Stimulated activated CD4-positive, alpha-beta T cell treated with anti-CD3 and anti-CD28 coated beads, Interleukin-15, amount 100 ng/mL, for 1 hour (primary cell): ENCODE measurements around the gene DOCK6.
A peak's percentile ranks its signal among the peaks of the same experiment; 100 is the strongest.

Experiments
- DNase-seq, 2 donors: peaks; one replicate each; pipeline ENCODE4 v3.0.0-alpha.2; 2020; ENCODE audit warnings: low read depth in 1 of 2, low spot score in 1 of 2

The DOCK6 gene

GRCh38 chr19:11227195-11227886, 35.0 kb downstream of the DOCK6 start:
- no peak for DNase-seq

- no peak for DNase-seq
These were observed 35.6 kb downstream of the DOCK6 start for GRCh38 chr19:11226716-11227166.

GRCh38 chr19:11225815-11226214, 36.5 kb downstream of the DOCK6 start:
- no peak for DNase-seq

GRCh38 chr19:11225172-11225571, 37.2 kb downstream of the DOCK6 start:
- no peak for DNase-seq

DNA sequence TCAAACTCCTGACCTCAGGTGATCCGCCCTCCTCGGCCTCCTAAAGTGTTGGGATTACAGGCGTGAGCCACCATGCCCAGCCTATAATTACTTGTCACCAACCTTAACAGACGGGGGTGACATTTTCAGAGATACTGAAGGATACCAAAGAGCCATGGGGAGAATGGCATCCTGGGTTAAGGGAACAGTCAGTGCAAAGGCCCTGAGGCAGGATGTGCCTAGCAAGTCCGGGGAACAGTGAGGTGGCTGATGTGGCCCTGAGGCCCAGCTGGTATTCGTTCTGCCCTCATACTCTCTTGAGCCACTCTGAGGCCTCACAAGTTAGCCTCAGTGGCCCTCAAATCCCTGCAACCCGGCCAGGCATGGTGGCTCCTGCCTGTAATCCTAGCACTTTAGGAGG, 37.9 kb downstream of the DOCK6 start:
- DNase-seq: no peak

GRCh38 chr19:11223200-11223599, 39.1 kb downstream of the DOCK6 start:
- DNase-seq: no peak

GRCh38 chr19:11221082-11221598, 41.2 kb downstream of the DOCK6 start:
- no peak for DNase-seq

GRCh38 chr19:11214387-11214786, 47.9 kb downstream of the DOCK6 start:
- no peak for DNase-seq

GRCh38 chr19:11210656-11210928, 51.7 kb downstream of the DOCK6 start:
- DNase-seq: no peak

GRCh38 chr19:11209839-11210655, 52.3 kb downstream of the DOCK6 start:
- no peak for DNase-seq

DNA sequence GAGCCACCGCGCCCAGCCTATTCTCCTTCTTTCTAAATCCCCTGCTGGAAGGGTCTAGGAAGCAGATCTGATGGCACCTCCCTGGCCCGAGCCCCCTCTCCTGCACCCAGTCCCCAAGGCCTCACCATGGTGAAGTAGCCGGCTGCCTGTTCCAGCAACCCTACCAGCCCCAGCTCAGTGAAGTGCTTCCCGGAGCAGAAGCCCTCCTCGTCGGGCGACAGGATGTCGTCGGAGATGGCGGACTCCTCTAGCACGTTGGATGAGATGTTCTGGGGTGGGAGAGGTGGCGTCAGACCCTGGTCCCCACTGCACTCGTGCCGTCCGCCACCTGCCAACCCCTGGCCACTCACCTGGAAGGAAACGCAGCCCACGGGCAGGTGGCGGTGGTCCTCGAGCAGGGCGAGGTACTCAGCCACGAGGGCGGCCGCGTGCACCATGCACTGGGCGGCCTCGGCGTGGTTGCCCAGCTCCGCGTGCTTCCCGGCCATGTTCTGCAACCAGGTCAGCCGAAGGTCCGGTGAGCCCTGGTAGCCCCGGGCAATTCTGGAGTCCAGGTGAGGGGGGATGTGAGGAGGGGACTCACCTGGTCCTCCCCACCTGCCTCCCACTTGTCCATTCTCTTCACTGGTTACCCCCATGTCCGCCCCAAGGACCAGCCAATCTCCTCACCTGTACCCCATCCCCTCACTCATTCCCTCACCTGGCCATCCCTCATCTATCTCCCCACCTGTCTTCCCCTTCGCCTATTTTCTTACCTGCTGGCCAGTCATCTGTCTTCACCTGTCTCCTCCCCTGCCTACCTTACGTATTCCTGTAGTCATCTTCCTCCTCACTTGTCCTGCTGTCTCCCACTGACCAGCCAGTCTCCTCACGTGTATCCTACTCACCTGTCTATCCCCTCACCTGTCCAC, 53.5 kb downstream of the DOCK6 start:
- no peak for DNase-seq

DNA sequence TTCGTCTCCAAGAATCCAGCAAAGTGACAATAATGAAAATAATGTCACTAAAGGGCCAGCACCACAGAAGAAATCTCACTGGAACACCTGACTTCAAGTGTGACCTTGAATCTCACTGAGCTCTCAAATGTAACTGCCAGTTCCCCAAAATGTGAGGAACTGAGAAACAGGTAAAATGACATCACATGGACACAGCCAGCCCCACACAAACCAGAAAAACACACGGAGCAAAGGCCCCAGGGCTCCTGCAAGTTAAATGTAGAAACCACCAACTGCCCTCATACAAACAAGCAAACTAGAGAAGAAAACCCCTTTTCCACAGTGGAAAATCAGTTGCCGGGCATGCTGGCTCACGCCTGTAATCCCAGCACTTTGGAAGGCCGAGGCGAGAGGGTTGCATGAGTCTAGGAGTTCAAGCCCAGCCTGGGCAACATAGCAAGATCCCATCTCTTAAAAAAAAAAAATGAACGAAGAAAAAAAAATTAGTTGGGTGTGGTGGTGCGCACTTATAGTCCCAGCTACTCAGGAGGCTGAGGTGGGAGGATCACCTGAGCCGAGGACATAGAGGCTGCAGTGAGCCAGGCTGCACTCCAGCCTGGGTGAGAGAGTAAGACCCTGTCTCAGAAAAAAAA, 56.3 kb downstream of the DOCK6 start:
- no peak for DNase-seq

- no peak for DNase-seq
These were observed 57.4 kb downstream of the DOCK6 start for GRCh38 chr19:11204943-11205349.

- DNase-seq: no peak
These were observed 58.2 kb downstream of the DOCK6 start for GRCh38 chr19:11204076-11204602.

GRCh38 chr19:11203194-11204075, 58.9 kb downstream of the DOCK6 start:
- peak in 1 of 2 donors; percentile 20 for DNase-seq

DNA sequence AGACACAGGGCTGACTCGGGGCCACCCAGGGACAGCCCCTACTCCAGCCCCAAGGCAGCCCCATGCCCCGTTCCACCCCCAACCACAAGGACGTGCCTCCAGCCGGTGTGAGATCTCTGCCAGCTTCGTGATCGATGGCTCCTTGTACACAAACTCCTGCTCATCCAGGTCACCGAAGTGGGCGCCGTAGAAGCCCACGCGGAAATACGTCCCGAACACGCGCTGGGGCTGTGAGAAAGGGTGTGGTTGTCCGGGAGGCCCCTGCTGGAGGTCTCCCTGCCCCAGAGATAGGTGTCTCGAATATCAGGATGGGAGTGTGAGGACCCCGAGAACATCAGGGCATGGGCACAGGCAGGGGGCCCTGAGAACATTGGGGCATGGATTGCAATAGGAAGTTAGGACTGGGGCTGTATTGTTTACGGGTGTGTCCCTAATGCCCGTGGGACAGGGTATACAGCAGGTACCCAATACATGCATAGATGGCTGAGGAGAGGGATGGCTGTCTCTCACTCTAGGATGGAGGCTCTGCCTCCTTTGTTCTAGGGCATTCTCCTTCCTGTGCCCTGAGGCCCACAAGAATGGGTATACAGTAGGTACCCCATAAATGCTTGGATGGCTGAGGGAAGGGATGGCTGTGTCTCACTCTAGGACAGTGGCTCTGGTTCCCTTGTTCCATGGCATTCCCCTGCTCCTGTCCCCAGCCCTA, 59.7 kb downstream of the DOCK6 start:
- DNase-seq: no peak

- DNase-seq: no peak
These were observed 60.5 kb downstream of the DOCK6 start for GRCh38 chr19:11201791-11202190.

- no peak for DNase-seq
These were observed 61.4 kb downstream of the DOCK6 start for GRCh38 chr19:11200931-11201330.

- no peak for DNase-seq
These were observed 62.2 kb downstream of the DOCK6 start for GRCh38 chr19:11200015-11200574.
